Activated CD4-positive, alpha-beta T cell treated with anti-CD3 and anti-CD28 coated beads for 1 hour (primary cell): ENCODE data around the gene NADSYN1.
A peak's percentile ranks its signal among the peaks of the same experiment; 100 is the strongest.

ENCODE experiments used
- DNase-seq: peaks from one replicate; pipeline ENCODE4 v3.0.0-alpha.2; 2020

NADSYN1 gene

GRCh38 chr11:71434576-71435130 lies 18.4 kb upstream of the NADSYN1 start:
- no peak for DNase-seq

DNA sequence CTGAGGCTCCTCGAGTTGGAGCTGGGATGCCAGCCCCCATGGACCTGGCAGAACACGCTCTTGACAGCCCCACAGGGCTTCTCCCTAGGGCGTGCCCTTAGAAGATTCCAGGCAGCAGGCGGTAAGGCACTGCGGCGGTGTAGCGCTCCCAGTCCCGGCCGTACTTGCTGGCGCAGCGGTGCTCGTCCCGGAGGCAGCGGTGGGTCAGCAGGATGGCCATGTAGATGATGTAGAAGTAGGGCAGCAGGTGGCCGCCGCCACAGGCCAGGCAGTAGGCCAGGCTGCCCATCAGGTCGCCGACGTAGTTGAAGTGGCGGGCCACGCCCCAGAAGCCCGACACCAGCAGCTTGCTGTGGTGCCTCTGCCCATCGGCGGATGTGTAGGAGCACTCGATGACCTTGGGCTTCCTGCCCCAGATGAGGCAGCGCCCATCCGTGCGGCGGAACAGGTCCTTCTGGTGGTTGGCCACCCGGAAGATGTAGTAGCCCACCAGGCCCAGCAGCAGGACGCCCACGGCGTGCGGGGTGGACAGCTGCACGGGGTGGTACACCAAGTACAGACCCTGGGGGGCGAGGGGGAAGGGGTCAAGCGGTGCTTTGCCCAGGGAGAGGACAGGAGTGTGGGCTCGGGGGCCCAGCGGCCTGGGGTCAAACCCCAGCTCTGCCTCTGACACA lies 17.6 kb upstream of the NADSYN1 start:
- no peak for DNase-seq

DNA sequence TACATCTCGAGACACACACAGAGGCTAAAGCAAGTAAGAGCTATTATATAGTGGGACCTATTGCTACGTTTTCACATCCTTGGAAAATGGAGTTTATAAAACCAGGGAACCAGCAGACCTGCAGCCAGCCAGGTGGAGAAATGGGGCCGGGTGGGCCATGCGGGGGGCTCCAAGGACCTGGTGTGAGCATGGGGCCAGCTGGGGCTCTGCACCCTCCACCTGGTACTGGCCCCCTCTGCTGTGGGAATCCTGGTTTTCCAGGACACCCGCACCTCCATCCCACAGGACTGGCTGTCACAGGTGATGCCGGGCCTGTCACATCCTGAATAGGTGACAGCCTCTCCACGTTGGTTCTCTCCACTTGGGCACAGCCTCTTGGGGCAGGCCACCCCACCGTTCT lies 16.1 kb upstream of the NADSYN1 start:
- no peak for DNase-seq

DNA sequence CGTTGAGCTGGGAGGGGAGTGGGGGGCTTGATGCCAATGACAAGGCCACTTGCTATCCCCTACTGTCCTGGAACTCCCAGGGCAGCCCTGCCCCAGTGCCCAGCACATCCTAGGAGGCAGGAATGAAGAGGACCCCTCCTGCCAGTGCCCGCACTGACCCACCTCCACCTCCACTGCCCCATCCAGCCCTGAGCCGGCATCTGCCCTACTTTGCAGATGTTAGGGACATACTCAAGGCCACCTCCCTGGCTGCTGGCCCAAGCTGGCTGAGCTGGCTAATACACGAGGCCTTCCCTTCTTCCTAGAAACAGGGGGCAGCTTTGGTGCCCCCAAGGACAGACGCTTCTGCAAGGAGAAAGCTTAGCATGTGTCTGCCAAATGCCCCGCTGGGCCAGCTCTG lies 15.6 kb upstream of the NADSYN1 start:
- DNase-seq: no peak

- DNase-seq: no peak
Measured at GRCh38 chr11:71437879-71438278, 15.1 kb upstream of the NADSYN1 start.

GRCh38 chr11:71438650-71439049 lies 14.4 kb upstream of the NADSYN1 start:
- DNase-seq: no peak

- no peak for DNase-seq
Measured at GRCh38 chr11:71440021-71440755, 12.8 kb upstream of the NADSYN1 start.

DNA sequence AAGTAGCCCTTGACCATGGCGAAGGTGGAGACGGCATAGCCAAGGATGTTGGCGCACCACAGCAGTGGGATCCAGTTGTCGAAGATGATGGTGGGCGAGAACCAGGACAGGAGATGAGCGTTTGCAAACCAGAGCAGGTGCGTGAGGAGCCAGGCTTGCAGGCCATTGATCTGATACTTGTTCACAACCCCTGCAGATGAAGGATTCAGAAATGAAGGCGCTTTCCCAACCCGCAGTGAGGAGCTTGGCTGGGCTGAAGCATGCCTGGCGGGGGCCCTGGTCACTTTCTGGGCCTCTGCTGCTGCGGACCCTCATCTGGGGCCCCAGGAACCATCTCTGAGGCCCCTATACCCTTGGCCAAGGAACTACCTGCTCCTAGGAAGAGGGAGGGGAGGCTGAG lies 11.8 kb upstream of the NADSYN1 start:
- no peak for DNase-seq

- no peak for DNase-seq
Measured at GRCh38 chr11:71442123-71442522, 10.9 kb upstream of the NADSYN1 start.

- DNase-seq: no peak
Measured at GRCh38 chr11:71442880-71443279, 10.1 kb upstream of the NADSYN1 start.

DNA sequence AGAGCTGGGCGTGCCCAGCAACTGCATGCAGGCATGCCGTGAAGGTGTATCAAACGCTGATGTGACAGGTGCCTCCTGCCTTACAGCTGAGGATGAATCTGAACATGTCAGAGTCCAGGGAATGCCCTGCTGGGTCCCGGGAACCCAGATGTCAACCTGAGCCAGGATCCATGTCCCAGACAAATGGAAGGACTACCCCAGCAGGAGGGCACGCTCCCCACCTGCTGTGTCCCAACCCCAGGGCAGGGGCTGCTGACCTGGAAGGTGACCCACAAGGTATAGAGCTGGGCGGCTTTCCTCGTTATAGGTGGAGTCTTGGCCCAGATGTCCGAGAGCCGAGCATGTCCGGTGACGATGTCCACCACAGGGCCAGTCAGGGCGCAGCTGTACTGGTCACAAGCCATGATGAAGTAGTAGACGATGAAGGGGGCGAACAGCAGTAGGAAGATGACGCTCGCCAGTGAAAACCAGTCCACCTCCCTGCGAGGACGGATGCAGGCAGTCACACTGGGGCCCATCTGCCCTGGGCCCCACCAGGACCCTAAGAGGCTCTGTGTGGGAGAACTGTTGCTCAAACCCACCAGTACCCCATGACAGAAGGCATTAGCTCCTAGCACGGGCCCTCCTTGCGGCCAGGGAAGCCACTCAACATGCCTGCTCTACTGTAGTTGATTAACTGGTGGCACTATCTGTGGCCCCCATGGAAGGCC lies 9.1 kb upstream of the NADSYN1 start:
- no peak for DNase-seq

DNA sequence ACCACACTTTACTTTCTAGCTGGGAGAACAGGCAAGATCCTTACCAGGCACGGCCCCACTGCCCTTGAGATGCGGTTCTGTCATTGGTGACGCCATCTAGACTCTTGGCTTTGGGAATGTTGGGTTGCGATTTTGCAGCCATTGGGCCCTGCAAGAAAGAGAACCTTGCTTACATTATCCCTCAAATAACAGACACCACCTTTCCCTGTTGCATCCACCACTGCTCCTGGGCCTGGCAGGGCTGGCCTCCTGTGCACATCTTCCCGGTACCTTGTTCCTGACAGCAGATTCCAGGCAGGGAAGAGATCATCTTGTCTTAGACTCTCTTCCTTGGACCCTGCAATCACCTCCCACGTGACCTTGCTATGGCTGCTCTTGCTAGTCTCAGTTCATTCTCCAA lies 8.2 kb upstream of the NADSYN1 start:
- no peak for DNase-seq

- DNase-seq: no peak
Measured at GRCh38 chr11:71446150-71446549, 6.9 kb upstream of the NADSYN1 start.

DNA sequence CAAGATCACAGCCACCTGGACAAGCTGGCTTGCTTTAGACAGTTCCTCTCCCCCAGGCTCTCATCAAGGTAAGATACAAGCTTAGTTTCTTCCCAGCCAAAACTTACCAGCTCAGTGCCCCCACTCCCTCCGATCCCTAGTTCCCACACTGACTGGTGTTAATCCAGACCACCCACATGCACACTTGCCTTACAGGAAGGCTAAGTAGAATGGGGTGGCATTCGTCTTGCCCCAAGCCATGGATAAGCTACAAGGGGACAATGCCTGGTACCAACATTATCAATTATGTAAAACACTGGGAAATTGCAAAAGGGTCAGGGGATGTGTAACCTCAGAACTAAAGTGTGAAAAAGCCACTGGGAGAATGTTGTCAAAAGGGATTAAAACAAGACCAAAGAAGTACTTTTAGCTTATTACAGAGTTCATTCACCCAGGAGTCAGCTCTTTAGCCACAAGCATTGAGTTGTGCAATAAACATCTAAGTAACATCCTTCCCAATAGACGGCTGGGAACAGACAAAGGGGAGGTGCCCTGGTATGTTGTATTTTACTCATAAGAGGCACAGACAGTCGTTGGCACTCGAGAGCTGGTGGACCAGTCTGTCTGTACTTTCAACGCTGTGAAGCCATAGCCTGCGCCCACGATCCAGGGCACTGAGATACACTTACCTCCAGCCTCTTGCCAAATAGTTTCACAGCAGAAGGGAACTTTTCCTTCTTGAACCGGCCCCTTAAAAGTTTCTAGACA lies 5.9 kb upstream of the NADSYN1 start:
- DNase-seq: no peak

GRCh38 chr11:71447791-71448256 lies 5.2 kb upstream of the NADSYN1 start:
- DNase-seq: peak; percentile 18

GRCh38 chr11:71448257-71449171 lies 4.5 kb upstream of the NADSYN1 start, which contains the start of gene DHCR7:
DHCR7 (minus strand) TSS chr11:71448393; CDS start chr11:71444952, 3,441 bp downstream.
- peak; percentile 86 for DNase-seq

GRCh38 chr11:71449596-71449995 lies 3.4 kb upstream of the NADSYN1 start:
- DNase-seq: no peak

DNA sequence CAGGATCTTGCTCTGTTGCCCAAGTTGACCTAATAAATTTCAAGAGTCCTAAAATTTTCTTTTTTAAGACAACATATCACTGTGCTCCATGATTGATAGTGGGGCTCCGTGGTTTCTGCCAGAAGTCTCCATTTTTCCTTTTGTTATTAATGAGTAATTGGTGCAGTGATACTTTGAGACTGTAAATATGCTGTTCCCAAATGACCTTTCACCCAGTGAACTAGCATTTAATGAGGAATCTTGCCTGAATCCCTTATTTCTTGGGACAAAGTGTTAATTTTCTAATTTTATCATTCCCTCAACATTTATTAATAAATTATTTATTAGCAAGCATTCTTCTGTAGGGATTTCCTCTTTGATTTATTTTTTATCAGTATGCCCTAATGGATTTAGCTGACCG lies 2.5 kb upstream of the NADSYN1 start:
- no peak for DNase-seq

DNA sequence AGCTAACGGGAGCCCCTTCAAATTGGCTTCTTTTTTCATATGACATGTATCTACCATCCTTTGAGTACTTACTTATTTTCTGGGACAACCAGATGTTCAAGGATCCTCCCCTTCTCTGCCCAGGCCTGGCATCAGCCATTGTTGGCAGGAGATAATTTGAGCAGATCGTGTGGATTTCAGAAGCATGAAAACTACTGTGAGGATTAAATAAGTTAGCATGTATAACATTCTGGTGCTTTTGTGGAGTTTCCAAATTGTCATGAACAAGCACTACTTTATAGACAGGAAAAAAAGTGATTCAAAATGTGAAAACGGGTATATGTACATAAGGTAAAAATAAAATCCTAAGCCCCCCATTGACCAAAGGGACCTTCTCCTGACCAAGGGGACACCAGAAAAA lies 2.1 kb upstream of the NADSYN1 start:
- DNase-seq: no peak

DNA sequence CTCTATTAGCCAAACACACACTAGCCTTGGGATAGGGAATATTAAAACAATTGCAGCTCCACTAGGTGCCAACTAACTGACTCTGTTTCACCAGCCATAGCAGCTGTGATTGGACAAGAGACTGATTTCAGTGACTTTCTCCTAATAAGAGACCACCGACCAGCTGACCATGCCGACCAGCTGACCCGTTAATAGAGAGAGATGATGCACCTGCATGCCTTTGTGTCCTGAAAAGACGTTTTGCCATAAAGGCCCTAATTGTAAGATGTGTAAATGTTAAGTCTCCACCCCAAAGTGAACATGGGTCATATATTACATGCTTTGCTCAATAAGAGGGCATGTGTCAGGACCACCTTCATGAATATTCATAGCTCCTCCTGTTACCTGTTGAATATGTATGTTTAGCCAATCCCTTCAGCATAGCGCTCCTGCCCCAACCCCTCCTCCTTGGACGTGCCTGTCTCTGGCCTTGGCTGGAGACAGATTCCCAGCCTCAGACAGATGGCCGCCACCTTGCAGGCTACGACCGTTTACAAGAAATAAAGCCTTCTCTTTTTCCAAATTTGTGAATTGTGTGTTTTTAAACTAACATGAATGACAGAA lies 1.3 kb upstream of the NADSYN1 start:
- DNase-seq: no peak
